Cerebellar cortex (tissue), 1 donor: Measurements from ENCODE around the gene HDAC4.
"Not testable (repeated sequence)": the region's sequence is repeated elsewhere in the genome, so short reads cannot be mapped to it uniquely, and the experiment has no call there.

Experiments used
- DNase-seq: peaks from one replicate; pipeline ENCODE4 v3.0.0-alpha.2; 2015; ENCODE audit warnings: low spot score

HDAC4 gene

GRCh38 chr2:239184968-239185903, 215.6 kb downstream of the HDAC4 start:
- DNase-seq: no peak

- no peak for DNase-seq
Measured at GRCh38 chr2:239184179-239184578, 216.6 kb downstream of the HDAC4 start.

GRCh38 chr2:239182981-239183791, 217.6 kb downstream of the HDAC4 start:
- DNase-seq: no peak

GRCh38 chr2:239181903-239182581, 218.8 kb downstream of the HDAC4 start:
- DNase-seq: no peak

GRCh38 chr2:239181074-239181902, 219.5 kb downstream of the HDAC4 start:
- no peak for DNase-seq

GRCh38 chr2:239180526-239181073, 220.2 kb downstream of the HDAC4 start:
- DNase-seq: no peak

- DNase-seq: no peak
Measured at GRCh38 chr2:239179851-239180371, 220.9 kb downstream of the HDAC4 start.

- no peak for DNase-seq
Measured at GRCh38 chr2:239178954-239179353, 221.9 kb downstream of the HDAC4 start.

GRCh38 chr2:239178484-239178883, 222.3 kb downstream of the HDAC4 start:
- DNase-seq: no peak

- DNase-seq: no peak
Measured at GRCh38 chr2:239177908-239178307, 222.9 kb downstream of the HDAC4 start.

GRCh38 chr2:239177325-239177724, 223.5 kb downstream of the HDAC4 start:
- DNase-seq: no peak

GRCh38 chr2:239176138-239176803, 224.5 kb downstream of the HDAC4 start:
- DNase-seq: not testable (repeated sequence)

- DNase-seq: no peak
Measured at GRCh38 chr2:239175181-239175580, 225.6 kb downstream of the HDAC4 start.

GRCh38 chr2:239173301-239173700, 227.5 kb downstream of the HDAC4 start:
- no peak for DNase-seq

GRCh38 chr2:239171643-239172042, 229.2 kb downstream of the HDAC4 start:
- DNase-seq: no peak

GRCh38 chr2:239169311-239170048, 231.3 kb downstream of the HDAC4 start:
- no peak for DNase-seq

- DNase-seq: no peak
Measured at GRCh38 chr2:239168575-239168974, 232.2 kb downstream of the HDAC4 start.

GRCh38 chr2:239167766-239168444, 232.9 kb downstream of the HDAC4 start:
- DNase-seq: no peak
